Tibial nerve (tissue), 3 donors: ENCODE data around the gene LIN7A.

Experiments used
- CTCF ChIP-seq, 5 experiments: fragments of 200-600 bp in 3 of 5; fragments of 450-650 bp in 2 of 5; sonication (generic) in 3 of 5; IDR thresholded peaks; one replicate each; pipeline ENCODE4 v1.5.1; 2016 to 2019; ENCODE audit warnings: antibody characterized with exemption in 5 of 5, mild to moderate bottlenecking in 3 of 5, moderate library complexity in 2 of 5
- POLR2A ChIP-seq, 2 donors: fragments of 450-650 bp; IDR thresholded peaks; one replicate each; pipeline ENCODE4 v1.6.1; 2017; ENCODE audit warnings: antibody characterized with exemption in 2 of 2, mild to moderate bottlenecking in 2 of 2, moderate library complexity in 2 of 2

- TF ChIP-seq CTCF (IDR thresholded peaks at IDR 0.05) (no peak), POLR2A (IDR thresholded peaks at IDR 0.05) (no peak)
Measured at GRCh38 chr12:80794551-80794950, 143.2 kb downstream of the LIN7A start.
